Measurements from ENCODE around the gene ITGA5.

The ITGA5 gene

GRCh38 chr12:54442961-54443360 is 23.9 kb upstream of the ITGA5 start:
- no peak for TF ChIP-seq CTCF (IDR thresholded peaks at IDR 0.05; ENCODE audit: low read depth, low read length, missing control alignments)
- no peak for DNase-seq (ENCODE audit: low read depth)
- in situ Hi-C loops (cut with HindIII; ENCODE audit: low sequenced_read_pairs): no loop called here
- no peak overlapping the region for H3K4me3 ChIP-seq (ENCODE audit: low read depth, low read length)

- DNase-seq (ENCODE audit: low read depth): no peak
- in situ Hi-C loops (cut with HindIII; ENCODE audit: low sequenced_read_pairs): no loop called here
- H3K4me3 ChIP-seq (ENCODE audit: low read depth, low read length): no peak overlapping the region
- no peak for TF ChIP-seq CTCF (IDR thresholded peaks at IDR 0.05; ENCODE audit: low read depth, low read length, missing control alignments)
These were observed 23.0 kb upstream of the ITGA5 start for GRCh38 chr12:54442099-54442498.

GRCh38 chr12:54439521-54440255 is 20.6 kb upstream of the ITGA5 start:
- peak; percentile 68 for DNase-seq (ENCODE audit: low read depth)
- in situ Hi-C loops (cut with HindIII; ENCODE audit: low sequenced_read_pairs): no loop called here
- TF ChIP-seq CTCF (IDR thresholded peaks at IDR 0.05; ENCODE audit: low read depth, low read length, missing control alignments): peak; percentile 72
- H3K4me3 ChIP-seq (ENCODE audit: low read depth, low read length): no peak overlapping the region

- DNase-seq (ENCODE audit: low read depth): no peak
- no peak for TF ChIP-seq CTCF (IDR thresholded peaks at IDR 0.05; ENCODE audit: low read depth, low read length, missing control alignments)
- no peak overlapping the region for H3K4me3 ChIP-seq (ENCODE audit: low read depth, low read length)
- in situ Hi-C loops (cut with HindIII; ENCODE audit: low sequenced_read_pairs): no loop called here
These were observed 20.0 kb upstream of the ITGA5 start for GRCh38 chr12:54439096-54439495.

- no peak for TF ChIP-seq CTCF (IDR thresholded peaks at IDR 0.05; ENCODE audit: low read depth, low read length, missing control alignments)
- no peak for DNase-seq (ENCODE audit: low read depth)
- no peak overlapping the region for H3K4me3 ChIP-seq (ENCODE audit: low read depth, low read length)
- in situ Hi-C loops (cut with HindIII; ENCODE audit: low sequenced_read_pairs): no loop called here
These were observed 19.5 kb upstream of the ITGA5 start for GRCh38 chr12:54438517-54438916.

- no peak for DNase-seq (ENCODE audit: low read depth)
- TF ChIP-seq CTCF (IDR thresholded peaks at IDR 0.05; ENCODE audit: low read depth, low read length, missing control alignments): no peak
- in situ Hi-C loops (cut with HindIII; ENCODE audit: low sequenced_read_pairs): no loop called here
- H3K4me3 ChIP-seq (ENCODE audit: low read depth, low read length): no peak overlapping the region
These were observed 18.6 kb upstream of the ITGA5 start for GRCh38 chr12:54437697-54438096.
